GM12878 (cell line): ENCODE results near the gene ASS1. TPM values are rescaled to one million over a fixed set of nuclear protein-coding genes. Genes with fewer than 3 reads are reported as not detected.

Experiments
- ATAC-seq: fragments of 200-7000 bp; cut with Tn5 transposase; 3 replicates; pipeline ENCODE4 v1.9.1; 2020; ENCODE audit warnings: mild to moderate bottlenecking, moderate library complexity
- BruUV-seq: library from RNA; stranded (reverse); fragments of 400-500 nt; replicated peaks from 2 replicates; lab custom pipeline; 2021; lab: Mats Ljungman, UMichigan
- CTCF ChIA-PET: fragments of 300-600 bp; sonication (Branson Sonifier 250); formaldehyde crosslinking; extraction: SDS; loops from one replicate; lab custom pipeline; 2021; ENCODE audit warnings: inconsistent platforms; lab: Yijun Ruan, JAX
- POLR2A ChIA-PET: fragments of 350-600 bp; formaldehyde crosslinking; extraction: SDS; loops from one replicate; lab custom pipeline; 2021; ENCODE audit warnings: inconsistent platforms; lab: Charles Lee
- RAD21 ChIA-PET: fragments of 300-600 bp; sonication (Branson Sonifier 250); formaldehyde crosslinking; loops from one replicate; lab custom pipeline; 2023; ENCODE audit warnings: antibody characterized with exemption; ENCODE audit not compliant: unreplicated experiment; lab: Charles Lee
- SMC1A ChIA-PET: fragments of 300-600 bp; sonication (Branson Sonifier 250); formaldehyde crosslinking; loops from one replicate; lab custom pipeline; 2023; ENCODE audit not compliant: unreplicated experiment, uncharacterized antibody; lab: Charles Lee
- DNase-seq: peaks from one replicate; pipeline ENCODE4 v3.0.0-alpha.2; 2011; ENCODE audit warnings: low read depth, low spot score
- FAIRE-seq: peaks from 3 replicates; lab custom pipeline; 2011; peaks lifted over from hg19 to GRCh38; lab: Jason Lieb, UNC
- H2AFZ ChIP-seq: 2 replicates; pipeline ENCODE4 v1.6.0; 2011; ENCODE audit warnings: low read depth, low read length, control low read depth; ENCODE audit not compliant: control insufficient read depth
- H3K27ac ChIP-seq: 2 replicates; pipeline ENCODE4 v1.5.1; 2011; ENCODE audit warnings: control low read depth; ENCODE audit not compliant: control insufficient read depth, insufficient read depth
- H3K27me3 ChIP-seq, 2 experiments: replicated peaks in 1 of 2; 2 replicates each; pipeline versions ENCODE4 v1.6.0 to v1.6.1; 2011; ENCODE audit warnings: low read length in 1 of 2; ENCODE audit not compliant: control insufficient read depth in 2 of 2, insufficient read depth in 2 of 2
- H3K36me3 ChIP-seq, 2 experiments: 2 replicates each; pipeline ENCODE4 v1.5.1; 2011; ENCODE audit warnings: low read length in 1 of 2; ENCODE audit not compliant: control insufficient read depth in 2 of 2, insufficient read depth in 2 of 2
- H3K4me1 ChIP-seq: 2 replicates; pipeline ENCODE4 v1.6.1; 2011; ENCODE audit warnings: mild to moderate bottlenecking, low read length, moderate library complexity, mixed read lengths; ENCODE audit not compliant: control insufficient read depth, insufficient read depth
- H3K4me2 ChIP-seq: 2 replicates; pipeline ENCODE4 v1.6.0; 2011; ENCODE audit warnings: control low read depth; ENCODE audit not compliant: control insufficient read depth, insufficient read depth
- H3K4me3 ChIP-seq: fragments of 200-600 bp; sonication (generic); 2 replicates; pipeline ENCODE4 v1.5.1; 2016
- H3K79me2 ChIP-seq: 2 replicates; pipeline ENCODE4 v1.6.0; 2011; ENCODE audit warnings: low read length; ENCODE audit not compliant: control insufficient read depth, insufficient read depth
- H3K9ac ChIP-seq: 2 replicates; pipeline ENCODE4 v1.8.0; 2011; ENCODE audit warnings: low read length, control low read depth, mixed read lengths; ENCODE audit not compliant: control insufficient read depth, insufficient read depth
- H3K9me3 ChIP-seq: replicated peaks from 3 replicates; pipeline ENCODE4 v1.5.1; 2011; ENCODE audit warnings: mild to moderate bottlenecking, low read length; ENCODE audit not compliant: control insufficient read depth, insufficient read depth
- H4K20me1 ChIP-seq: 2 replicates; pipeline ENCODE4 v1.6.0; 2011; ENCODE audit not compliant: control insufficient read depth, insufficient read depth
- DPF2 ChIP-seq: fragments of 450-650 bp; IDR thresholded peaks from 2 replicates; pipeline ENCODE4 v1.6.1; 2017; ENCODE audit warnings: mild to moderate bottlenecking
- JUNB ChIP-seq: IDR thresholded peaks from 2 replicates; pipeline ENCODE4 v1.6.1; 2016; ENCODE audit warnings: antibody characterized with exemption, mild to moderate bottlenecking
- KAT2A ChIP-seq: conservative IDR thresholded peaks from 2 replicates; pipeline ENCODE4 v1.6.1; 2011; ENCODE audit warnings: low read depth, low read length; ENCODE audit not compliant: control insufficient read depth
- MEF2A ChIP-seq: IDR thresholded peaks from 2 replicates; pipeline ENCODE4 v1.6.1; 2011; ENCODE audit warnings: low read depth, mild to moderate bottlenecking, low read length, moderate library complexity; ENCODE audit not compliant: insufficient read depth
- NFXL1 ChIP-seq: fragments of 450-650 bp; IDR thresholded peaks from 2 replicates; pipeline ENCODE4 v1.6.1; 2017; ENCODE audit warnings: antibody characterized with exemption, mild to moderate bottlenecking, borderline replicate concordance
- SMARCA5 ChIP-seq: fragments of 450-650 bp; IDR thresholded peaks from 2 replicates; pipeline ENCODE4 v1.6.1; 2017; ENCODE audit warnings: mild to moderate bottlenecking
- TBL1XR1 ChIP-seq: IDR thresholded peaks from 2 replicates; pipeline ENCODE4 v1.6.1; 2012; ENCODE audit warnings: low read depth, low read length, improper control_type of control experiment
- WGBS: methylation state at CpG from one replicate; pipeline ENCODE4 v1.1.6; 2016; ENCODE audit warnings: low lambda C conversion rate; ENCODE audit not compliant: insufficient replicate concordance, insufficient coverage; ENCODE audit errors: missing lambda C conversion rate; 5-methylcytosine and 5-hydroxymethylcytosine counted together
- in situ Hi-C: fragments of 300-500 bp; cut with MboI; formaldehyde crosslinking; loops from 9 replicates; pipeline ENCODE4 v1.14.3; 2018; ENCODE audit warnings: mixed read lengths
- intact Hi-C: fragments of 100-400 bp; cut with micrococcal nuclease; formaldehyde crosslinking; loops from one replicate; pipeline ENCODE4 v1.14.2; 2022; ENCODE audit not compliant: unreplicated experiment
- polyA plus RNA-seq, 11 experiments: library from polyadenylated mRNA; depleted of rRNA in 4 of 11; unstranded in 6 of 11; stranded (reverse) in 5 of 11; fragments of >200 nt; fragmentation: Nextera tagmentation in 4 of 11; fragmentation: Illumina TruSeq in 1 of 11; extraction: Ambion mirVana in 4 of 11; extraction: Trizol in 1 of 11; gene quantifications; 1 replicate in 1 of 11; 2 replicates in 10 of 11; pipeline versions ENCODE4 v1.2.1 to v1.2.3, GENCODE V29; 2011 to 2016; ENCODE audit warnings: inconsistent platforms in 2 of 11, missing spikeins in 2 of 11, low read depth in 1 of 11
- total RNA-seq, 4 experiments: library from RNA; depleted of rRNA in 3 of 4; stranded (reverse); fragments of >200 nt in 3 of 4; fragmentation: Illumina TruSeq in 1 of 4; extraction: Trizol in 1 of 4; gene quantifications; 2 replicates each; pipeline versions ENCODE4 v1.2.1 to v1.2.3, GENCODE V29; 2013 to 2021
- TF ChIP-seq, protein P1 (sequence below): IDR thresholded peaks from 2 replicates; pipeline ENCODE4 v1.6.1; 2012; ENCODE audit warnings: low read depth, low read length, improper control_type of control experiment

Gene ASS1
- total and polyA plus RNA-seq, 10 of the 15 experiments (the other 5 are each of a cell fraction or from before 2014, with no cell fraction given): 0.10 to 6.1 (median 0.28) TPM; not detected in 3

DNA sequence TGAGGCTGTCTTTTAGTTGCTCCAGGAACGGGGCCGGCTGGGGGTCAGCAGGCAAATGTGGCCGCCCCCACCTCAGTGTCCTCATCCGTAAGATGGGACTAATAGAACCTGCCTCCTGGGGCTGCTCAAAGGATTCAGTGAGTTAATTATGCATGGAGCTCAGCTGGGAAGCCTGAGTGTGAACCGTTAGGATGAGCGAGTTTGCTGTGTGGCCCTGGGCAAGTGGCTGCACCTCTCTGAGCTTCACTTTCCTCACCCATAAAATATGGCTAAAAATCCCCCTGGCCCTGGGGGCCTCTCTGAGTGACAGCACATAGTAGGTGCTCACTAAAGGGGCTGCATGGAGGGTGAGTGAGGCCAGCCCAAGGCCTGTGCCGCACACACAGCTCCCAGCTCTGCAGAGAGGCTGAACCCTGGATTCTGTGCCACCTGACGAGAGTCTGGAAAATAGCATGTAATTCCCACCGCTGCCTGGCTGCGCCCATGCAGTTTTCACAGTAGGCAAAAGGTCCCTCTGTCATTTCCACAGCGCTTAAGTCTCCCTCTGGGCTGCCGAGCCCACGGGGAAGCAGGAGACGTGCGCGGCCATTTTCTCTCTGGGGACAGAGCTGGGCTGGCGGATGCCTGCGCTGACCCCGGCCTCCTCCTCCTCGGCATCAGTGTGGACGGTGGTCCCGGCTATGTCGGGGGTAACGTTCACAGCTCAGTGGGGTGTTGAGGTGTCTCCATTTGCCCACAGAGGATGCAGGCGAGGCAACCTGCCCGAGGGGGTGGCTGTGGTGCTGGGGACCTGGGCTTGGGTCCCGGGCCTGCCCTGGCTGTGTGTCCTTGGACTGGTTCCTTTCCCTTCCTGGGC lies 18.2 kb downstream of the ASS1 start:
- TF ChIP-seq DPF2: no peak
- no peak for TF ChIP-seq MEF2A
- no peak for TF ChIP-seq NFXL1
- no peak for TF ChIP-seq SMARCA5
- TF ChIP-seq, protein P1, sequence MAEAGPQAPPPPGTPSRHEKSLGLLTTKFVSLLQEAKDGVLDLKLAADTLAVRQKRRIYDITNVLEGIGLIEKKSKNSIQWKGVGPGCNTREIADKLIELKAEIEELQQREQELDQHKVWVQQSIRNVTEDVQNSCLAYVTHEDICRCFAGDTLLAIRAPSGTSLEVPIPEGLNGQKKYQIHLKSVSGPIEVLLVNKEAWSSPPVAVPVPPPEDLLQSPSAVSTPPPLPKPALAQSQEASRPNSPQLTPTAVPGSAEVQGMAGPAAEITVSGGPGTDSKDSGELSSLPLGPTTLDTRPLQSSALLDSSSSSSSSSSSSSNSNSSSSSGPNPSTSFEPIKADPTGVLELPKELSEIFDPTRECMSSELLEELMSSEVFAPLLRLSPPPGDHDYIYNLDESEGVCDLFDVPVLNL: no peak
- no peak for TF ChIP-seq KAT2A
- no peak for TF ChIP-seq TBL1XR1
- TF ChIP-seq JUNB: no peak
- TF ChIP-seq, all 136 proteins: peak for 0
- Histone ChIP-seq H3K27me3 (peaks cover 0 to 5% of the 10 kb centered on the region in 2 experiments; a peak in 2 of 4 replicates), H4K20me1 (no peaks in the 10 kb centered on the region), H2AFZ (no peak overlapping the region), H3K4me3 (no peak overlapping the region), H3K9ac (no peak overlapping the region), H3K36me3 (no peaks in the 10 kb centered on the region), H3K27ac (no peak overlapping the region), H3K4me2 (no peak overlapping the region), H3K79me2 (no peaks in the 10 kb centered on the region), H3K9me3 (no peaks in the 10 kb centered on the region), H3K4me1 (no peaks in the 10 kb centered on the region)
- DNase-seq: no peak
- SMC1A ChIA-PET: interaction anchor here (1.0 to 2.2 kb wide), 2 partner anchors 219 to 220 kb away, joined by 3 to 7 read pairs; no protein-coding TSS in a partner anchor
- intact Hi-C loops (no loop called here), in situ Hi-C loops (no loop called here)
- RAD21 ChIA-PET: interaction anchor here (0.5 to 1.5 kb wide), 2 partner anchors 220 to 486 kb away, joined by 3 to 13 read pairs; no protein-coding TSS in a partner anchor
- BruUV-seq: no TSS peak
- no peak for FAIRE-seq
- POLR2A ChIA-PET: interaction anchor here (0.5 kb wide), 1 partner anchor 246 kb away, joined by 3 read pairs; no protein-coding TSS in a partner anchor
- CTCF ChIA-PET: interaction anchor here (0.8 to 9.4 kb wide), 5 partner anchors 15 to 583 kb away, joined by 3 to 111 read pairs (median 3); no protein-coding TSS in a partner anchor
- 62% methylated on average over 20 of the region's 27 CpGs for WGBS
- ATAC-seq: no peak
